DND-41 (cell line): ENCODE data around the gene EVC2.
"Not testable (repeated sequence)": the region's sequence is repeated elsewhere in the genome, so short reads cannot be mapped to it uniquely, and the experiment has no call there.

Source experiments
- EZH2 ChIP-seq: IDR thresholded peaks from 3 replicates; pipeline ENCODE4 v1.6.1; 2012; ENCODE audit warnings: borderline replicate concordance, low read depth, mild to moderate bottlenecking, moderate library complexity, low read length, inconsistent platforms; ENCODE audit not compliant: severe bottlenecking
- TF ChIP-seq, protein P1 (sequence below): IDR thresholded peaks from 2 replicates; pipeline ENCODE4 v1.5.1; 2012; ENCODE audit warnings: borderline replicate concordance, low read length, moderate library complexity, mild to moderate bottlenecking; ENCODE audit not compliant: poor library complexity, severe bottlenecking; ENCODE audit errors: extremely low read depth

DNA sequence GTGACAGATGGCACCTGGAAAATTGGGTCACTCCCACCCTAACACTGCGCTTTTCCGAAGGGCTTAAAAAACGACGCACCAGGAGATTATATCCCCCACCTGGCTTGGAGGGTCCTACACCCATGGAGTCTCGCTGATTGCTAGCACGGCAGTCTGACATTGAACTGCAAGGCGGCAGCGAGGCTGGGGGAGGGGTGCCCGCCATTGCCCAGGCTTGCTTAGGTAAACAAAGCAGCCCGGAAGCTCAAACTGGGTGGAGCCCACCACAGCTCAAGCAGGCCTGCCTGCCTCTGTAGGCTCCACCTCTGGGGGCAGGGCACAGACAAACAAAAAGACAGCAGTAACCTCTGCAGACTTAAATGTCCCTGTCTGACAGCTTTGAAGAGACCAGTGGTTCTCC, 114.5 kb downstream of the EVC2 start:
- TF ChIP-seq, protein P1, sequence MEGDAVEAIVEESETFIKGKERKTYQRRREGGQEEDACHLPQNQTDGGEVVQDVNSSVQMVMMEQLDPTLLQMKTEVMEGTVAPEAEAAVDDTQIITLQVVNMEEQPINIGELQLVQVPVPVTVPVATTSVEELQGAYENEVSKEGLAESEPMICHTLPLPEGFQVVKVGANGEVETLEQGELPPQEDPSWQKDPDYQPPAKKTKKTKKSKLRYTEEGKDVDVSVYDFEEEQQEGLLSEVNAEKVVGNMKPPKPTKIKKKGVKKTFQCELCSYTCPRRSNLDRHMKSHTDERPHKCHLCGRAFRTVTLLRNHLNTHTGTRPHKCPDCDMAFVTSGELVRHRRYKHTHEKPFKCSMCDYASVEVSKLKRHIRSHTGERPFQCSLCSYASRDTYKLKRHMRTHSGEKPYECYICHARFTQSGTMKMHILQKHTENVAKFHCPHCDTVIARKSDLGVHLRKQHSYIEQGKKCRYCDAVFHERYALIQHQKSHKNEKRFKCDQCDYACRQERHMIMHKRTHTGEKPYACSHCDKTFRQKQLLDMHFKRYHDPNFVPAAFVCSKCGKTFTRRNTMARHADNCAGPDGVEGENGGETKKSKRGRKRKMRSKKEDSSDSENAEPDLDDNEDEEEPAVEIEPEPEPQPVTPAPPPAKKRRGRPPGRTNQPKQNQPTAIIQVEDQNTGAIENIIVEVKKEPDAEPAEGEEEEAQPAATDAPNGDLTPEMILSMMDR: not testable (repeated sequence)
- not testable (repeated sequence) for TF ChIP-seq EZH2
